Neural progenitor cell (in vitro differentiated cells): ENCODE results near the gene CLEC17A.

Experiments used
- EZH2 ChIP-seq: fragments of 200-600 bp; sonication (generic); IDR thresholded peaks from 2 replicates; pipeline ENCODE4 v1.6.1; 2017; ENCODE audit warnings: antibody characterized with exemption, mild to moderate bottlenecking, moderate library complexity
- TF ChIP-seq, protein P1 (sequence below): fragments of 200-600 bp; sonication (generic); IDR thresholded peaks from 2 replicates; pipeline ENCODE4 v1.5.1; 2017; ENCODE audit warnings: antibody characterized with exemption, mild to moderate bottlenecking

DNA sequence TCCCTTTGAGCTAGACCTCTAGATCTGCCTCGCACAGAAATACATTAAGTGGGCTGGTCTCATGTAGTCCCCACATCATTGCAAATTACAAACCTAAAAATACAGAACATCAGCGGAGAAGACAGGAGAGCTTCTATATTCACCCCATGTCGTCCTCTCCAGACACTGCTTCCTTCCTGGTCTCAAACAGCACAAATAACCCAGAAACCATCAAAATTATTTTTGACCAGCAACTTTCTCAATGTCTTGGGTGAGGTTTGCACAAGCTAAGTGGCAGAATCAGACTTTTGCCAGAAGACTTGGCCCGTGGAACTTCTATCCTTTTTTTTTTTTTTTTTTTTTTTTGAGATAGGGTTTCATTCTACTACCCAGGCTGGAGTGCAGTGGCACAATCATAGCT is 28.2 kb downstream of the CLEC17A start:
- TF ChIP-seq, protein P1, sequence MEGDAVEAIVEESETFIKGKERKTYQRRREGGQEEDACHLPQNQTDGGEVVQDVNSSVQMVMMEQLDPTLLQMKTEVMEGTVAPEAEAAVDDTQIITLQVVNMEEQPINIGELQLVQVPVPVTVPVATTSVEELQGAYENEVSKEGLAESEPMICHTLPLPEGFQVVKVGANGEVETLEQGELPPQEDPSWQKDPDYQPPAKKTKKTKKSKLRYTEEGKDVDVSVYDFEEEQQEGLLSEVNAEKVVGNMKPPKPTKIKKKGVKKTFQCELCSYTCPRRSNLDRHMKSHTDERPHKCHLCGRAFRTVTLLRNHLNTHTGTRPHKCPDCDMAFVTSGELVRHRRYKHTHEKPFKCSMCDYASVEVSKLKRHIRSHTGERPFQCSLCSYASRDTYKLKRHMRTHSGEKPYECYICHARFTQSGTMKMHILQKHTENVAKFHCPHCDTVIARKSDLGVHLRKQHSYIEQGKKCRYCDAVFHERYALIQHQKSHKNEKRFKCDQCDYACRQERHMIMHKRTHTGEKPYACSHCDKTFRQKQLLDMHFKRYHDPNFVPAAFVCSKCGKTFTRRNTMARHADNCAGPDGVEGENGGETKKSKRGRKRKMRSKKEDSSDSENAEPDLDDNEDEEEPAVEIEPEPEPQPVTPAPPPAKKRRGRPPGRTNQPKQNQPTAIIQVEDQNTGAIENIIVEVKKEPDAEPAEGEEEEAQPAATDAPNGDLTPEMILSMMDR, result no peak
- no peak for TF ChIP-seq EZH2
